ENCODE results near the gene SOX5.

The SOX5 gene

GRCh38 chr12:23550753-23551152, 398.7 kb downstream of the SOX5 start:
- H3K9me3 ChIP-seq (ENCODE audit: severe bottlenecking), result no peaks in the 10 kb centered on the region
- H3K4me1 ChIP-seq (ENCODE audit: insufficient read depth, poor library complexity, severe bottlenecking), result no peaks in the 10 kb centered on the region
- no peak for TF ChIP-seq CTCF (IDR thresholded peaks at IDR 0.05; ENCODE audit: poor library complexity, severe bottlenecking)
- DNase-seq (ENCODE audit: low spot score) (no peak), ATAC-seq (ENCODE audit: low read depth) (no peak)
- no peaks in the 10 kb centered on the region for H3K27me3 ChIP-seq (ENCODE audit: insufficient read depth, poor library complexity, severe bottlenecking)
- H3K36me3 ChIP-seq (ENCODE audit: low read depth), result no peaks in the 10 kb centered on the region
- H3K4me3 ChIP-seq (ENCODE audit: severe bottlenecking), result no peak overlapping the region
- no peak overlapping the region for H3K27ac ChIP-seq (ENCODE audit: poor library complexity, severe bottlenecking)

- no peak for DNase-seq (ENCODE audit: low spot score)
- H3K4me3 ChIP-seq (ENCODE audit: severe bottlenecking), result no peak overlapping the region
- H3K9me3 ChIP-seq (ENCODE audit: severe bottlenecking), result no peaks in the 10 kb centered on the region
- no peak for TF ChIP-seq CTCF (IDR thresholded peaks at IDR 0.05; ENCODE audit: poor library complexity, severe bottlenecking)
- ATAC-seq (ENCODE audit: low read depth), result no peak
- no peaks in the 10 kb centered on the region for H3K27me3 ChIP-seq (ENCODE audit: insufficient read depth, poor library complexity, severe bottlenecking)
- H3K4me1 ChIP-seq (ENCODE audit: insufficient read depth, poor library complexity, severe bottlenecking), result no peaks in the 10 kb centered on the region
- no peak overlapping the region for H3K27ac ChIP-seq (ENCODE audit: poor library complexity, severe bottlenecking)
- no peaks in the 10 kb centered on the region for H3K36me3 ChIP-seq (ENCODE audit: low read depth)
Observed at GRCh38 chr12:23548742-23549141, 400.7 kb downstream of the SOX5 start.

- Histone ChIP-seq H3K4me1 (ENCODE audit: insufficient read depth, poor library complexity, severe bottlenecking) (no peaks in the 10 kb centered on the region), H3K36me3 (ENCODE audit: low read depth) (no peaks in the 10 kb centered on the region), H3K27me3 (ENCODE audit: insufficient read depth, poor library complexity, severe bottlenecking) (no peaks in the 10 kb centered on the region), H3K9me3 (ENCODE audit: severe bottlenecking) (no peaks in the 10 kb centered on the region), H3K27ac (ENCODE audit: poor library complexity, severe bottlenecking) (no peak overlapping the region), H3K4me3 (ENCODE audit: severe bottlenecking) (no peak overlapping the region)
- ATAC-seq (ENCODE audit: low read depth), result no peak
- no peak for DNase-seq (ENCODE audit: low spot score)
- TF ChIP-seq CTCF (IDR thresholded peaks at IDR 0.05; ENCODE audit: poor library complexity, severe bottlenecking), result no peak
Observed at GRCh38 chr12:23546756-23547155, 402.7 kb downstream of the SOX5 start.

- Histone ChIP-seq H3K36me3 (ENCODE audit: low read depth) (no peaks in the 10 kb centered on the region), H3K4me1 (ENCODE audit: insufficient read depth, poor library complexity, severe bottlenecking) (no peaks in the 10 kb centered on the region), H3K9me3 (ENCODE audit: severe bottlenecking) (no peaks in the 10 kb centered on the region), H3K27ac (ENCODE audit: poor library complexity, severe bottlenecking) (no peak overlapping the region), H3K4me3 (ENCODE audit: severe bottlenecking) (no peak overlapping the region), H3K27me3 (ENCODE audit: insufficient read depth, poor library complexity, severe bottlenecking) (no peaks in the 10 kb centered on the region)
- ATAC-seq (ENCODE audit: low read depth) (no peak), DNase-seq (ENCODE audit: low spot score) (no peak)
- no peak for TF ChIP-seq CTCF (IDR thresholded peaks at IDR 0.05; ENCODE audit: poor library complexity, severe bottlenecking)
Observed at GRCh38 chr12:23543767-23544166, 405.7 kb downstream of the SOX5 start.

GRCh38 chr12:23542187-23542586, 407.3 kb downstream of the SOX5 start:
- Histone ChIP-seq H3K4me3 (ENCODE audit: severe bottlenecking) (no peak overlapping the region), H3K27ac (ENCODE audit: poor library complexity, severe bottlenecking) (no peak overlapping the region), H3K9me3 (ENCODE audit: severe bottlenecking) (no peaks in the 10 kb centered on the region), H3K27me3 (ENCODE audit: insufficient read depth, poor library complexity, severe bottlenecking) (no peaks in the 10 kb centered on the region), H3K4me1 (ENCODE audit: insufficient read depth, poor library complexity, severe bottlenecking) (no peaks in the 10 kb centered on the region), H3K36me3 (ENCODE audit: low read depth) (no peaks in the 10 kb centered on the region)
- ATAC-seq (ENCODE audit: low read depth) (no peak), DNase-seq (ENCODE audit: low spot score) (no peak)
- no peak for TF ChIP-seq CTCF (IDR thresholded peaks at IDR 0.05; ENCODE audit: poor library complexity, severe bottlenecking)
